ENCODE measurements around the gene SUSD2. TPM values are rescaled to one million over a fixed set of nuclear protein-coding genes. Genes with fewer than 3 reads are reported as not detected.

The SUSD2 gene
- total RNA-seq, 4 donors from 2014 or later = 10.7 to 367 (median 209) TPM

- H3K36me3 ChIP-seq = no peaks in the 10 kb centered on the region
- H3K9me3 ChIP-seq = no peaks in the 10 kb centered on the region
- no peak overlapping the region for H3K4me3 ChIP-seq
- no peaks in the 10 kb centered on the region for H3K27me3 ChIP-seq
- no peak overlapping the region for H3K27ac ChIP-seq
- TF ChIP-seq CTCF (IDR thresholded peaks at IDR 0.05) (no peak), POLR2A (IDR thresholded peaks at IDR 0.05) (no peak)
- DNase-seq = no peak
- H3K4me1 ChIP-seq = peaks cover 0 to 24% (median 0%) of the 10 kb centered on the region in 4 donors
Observed at GRCh38 chr22:24184057-24184798, 2.9 kb downstream of the SUSD2 start.

- H3K4me3 ChIP-seq = no peak overlapping the region
- TF ChIP-seq POLR2A (IDR thresholded peaks at IDR 0.05) (no peak), CTCF (IDR thresholded peaks at IDR 0.05) (no peak)
- H3K4me1 ChIP-seq = peaks cover 0 to 30% (median 0%) of the 10 kb centered on the region in 4 donors
- H3K27ac ChIP-seq = no peak overlapping the region
- no peaks in the 10 kb centered on the region for H3K9me3 ChIP-seq
- no peaks in the 10 kb centered on the region for H3K27me3 ChIP-seq
- H3K36me3 ChIP-seq = no peaks in the 10 kb centered on the region
- DNase-seq = no peak
Observed at GRCh38 chr22:24185001-24185500, 3.8 kb downstream of the SUSD2 start.

GRCh38 chr22:24185501-24186351 lies 4.4 kb downstream of the SUSD2 start:
- peaks cover 0 to 30% (median 0%) of the 10 kb centered on the region in 4 donors for H3K4me1 ChIP-seq
- TF ChIP-seq CTCF (IDR thresholded peaks at IDR 0.05) = no peak
- DNase-seq = no peak

GRCh38 chr22:24186352-24186740 lies 5.1 kb downstream of the SUSD2 start:
- DNase-seq = no peak
- Histone ChIP-seq H3K9me3 (no peaks in the 10 kb centered on the region), H3K4me1 (peaks cover 0 to 24% (median 0%) of the 10 kb centered on the region in 4 donors), H3K36me3 (no peaks in the 10 kb centered on the region), H3K27ac (no peak overlapping the region), H3K27me3 (no peaks in the 10 kb centered on the region), H3K4me3 (no peak overlapping the region)
- TF ChIP-seq CTCF (IDR thresholded peaks at IDR 0.05) = no peak

More at GRCh38 chr22:24185501-24186351, 4.4 kb downstream of the SUSD2 start:
- no peaks in the 10 kb centered on the region for H3K36me3 ChIP-seq
- H3K4me3 ChIP-seq = no peak overlapping the region
- H3K9me3 ChIP-seq = no peaks in the 10 kb centered on the region
- H3K27ac ChIP-seq = no peak overlapping the region
- H3K27me3 ChIP-seq = no peaks in the 10 kb centered on the region

- H3K4me1 ChIP-seq = peaks cover 0 to 20% (median 0%) of the 10 kb centered on the region in 4 donors
- no peaks in the 10 kb centered on the region for H3K36me3 ChIP-seq
- no peak for TF ChIP-seq CTCF (IDR thresholded peaks at IDR 0.05)
- no peak for TF ChIP-seq POLR2A (IDR thresholded peaks at IDR 0.05)
- DNase-seq = no peak
- no peaks in the 10 kb centered on the region for H3K9me3 ChIP-seq
- no peak overlapping the region for H3K4me3 ChIP-seq
- H3K27me3 ChIP-seq = no peaks in the 10 kb centered on the region
- H3K27ac ChIP-seq = no peak overlapping the region
Observed at GRCh38 chr22:24186892-24187670, 5.8 kb downstream of the SUSD2 start.

Measured in Peyer's patch (tissue), 4 donors.